Neuron (in vitro differentiated cells): ENCODE measurements around the gene DES.

ENCODE experiments used
- H2AFZ ChIP-seq: one replicate; pipeline ENCODE4 v1.6.1; 2013; ENCODE audit warnings: low read depth, mild to moderate bottlenecking, inconsistent platforms, low read length, moderate library complexity
- H3K27me3 ChIP-seq: one replicate; pipeline ENCODE4 v1.6.1; 2013; ENCODE audit warnings: low read length; ENCODE audit not compliant: insufficient read depth
- H3K36me3 ChIP-seq: one replicate; pipeline ENCODE4 v1.6.1; 2013; ENCODE audit warnings: low read length; ENCODE audit not compliant: insufficient read depth
- H3K4me1 ChIP-seq: one replicate; pipeline ENCODE4 v1.6.1; 2013; ENCODE audit warnings: low read length; ENCODE audit not compliant: insufficient read depth
- H3K4me3 ChIP-seq: 2 replicates; pipeline ENCODE4 v1.5.1; 2013; ENCODE audit warnings: mild to moderate bottlenecking, low read length, moderate library complexity
- H3K9me3 ChIP-seq: one replicate; pipeline ENCODE4 v1.6.1; 2013; ENCODE audit warnings: low read length

Gene DES

GRCh38 chr2:219416938-219417337 is 1.2 kb upstream of the DES start:
- Histone ChIP-seq H3K36me3 (no peaks in the 10 kb centered on the region), H3K4me1 (peaks cover 12% of the 10 kb centered on the region), H3K4me3 (no peak overlapping the region), H3K27me3 (no peaks in the 10 kb centered on the region), H2AFZ (no peak overlapping the region), H3K9me3 (no peaks in the 10 kb centered on the region)

GRCh38 chr2:219417374-219417773 is 803 bp upstream of the DES start:
- H3K36me3 ChIP-seq: no peaks in the 10 kb centered on the region
- H3K27me3 ChIP-seq: no peaks in the 10 kb centered on the region
- H3K4me3 ChIP-seq: no peak overlapping the region
- no peak overlapping the region for H2AFZ ChIP-seq
- H3K9me3 ChIP-seq: no peaks in the 10 kb centered on the region
- peaks cover 12% of the 10 kb centered on the region for H3K4me1 ChIP-seq

GRCh38 chr2:219419012-219419324 is 791 bp downstream of the DES start:
- peaks cover 12% of the 10 kb centered on the region for H3K4me1 ChIP-seq
- H3K27me3 ChIP-seq: no peaks in the 10 kb centered on the region
- no peaks in the 10 kb centered on the region for H3K36me3 ChIP-seq
- H3K4me3 ChIP-seq: no peak overlapping the region
- no peaks in the 10 kb centered on the region for H3K9me3 ChIP-seq
- H2AFZ ChIP-seq: no peak overlapping the region

- no peaks in the 10 kb centered on the region for H3K9me3 ChIP-seq
- peaks cover 18% of the 10 kb centered on the region for H3K4me1 ChIP-seq
- H3K27me3 ChIP-seq: no peaks in the 10 kb centered on the region
- no peak overlapping the region for H2AFZ ChIP-seq
- no peaks in the 10 kb centered on the region for H3K36me3 ChIP-seq
- no peak overlapping the region for H3K4me3 ChIP-seq
Observed at GRCh38 chr2:219419331-219420197, 1.4 kb downstream of the DES start.

- Histone ChIP-seq H3K4me1 (peaks cover 18% of the 10 kb centered on the region), H3K9me3 (no peaks in the 10 kb centered on the region), H2AFZ (no peak overlapping the region), H3K4me3 (no peak overlapping the region), H3K27me3 (no peaks in the 10 kb centered on the region), H3K36me3 (no peaks in the 10 kb centered on the region)
Observed at GRCh38 chr2:219420687-219421086, 2.5 kb downstream of the DES start.

GRCh38 chr2:219421323-219421722 is 3.1 kb downstream of the DES start:
- no peaks in the 10 kb centered on the region for H3K9me3 ChIP-seq
- peaks cover 12% of the 10 kb centered on the region for H3K4me1 ChIP-seq
- H3K36me3 ChIP-seq: no peaks in the 10 kb centered on the region
- no peaks in the 10 kb centered on the region for H3K27me3 ChIP-seq
- H3K4me3 ChIP-seq: no peak overlapping the region
- H2AFZ ChIP-seq: no peak overlapping the region

GRCh38 chr2:219422952-219423534 is 4.9 kb downstream of the DES start:
- H3K36me3 ChIP-seq: no peaks in the 10 kb centered on the region
- H3K27me3 ChIP-seq: no peaks in the 10 kb centered on the region
- no peak overlapping the region for H2AFZ ChIP-seq
- H3K9me3 ChIP-seq: no peaks in the 10 kb centered on the region
- H3K4me3 ChIP-seq: no peak overlapping the region
- peaks cover 6% of the 10 kb centered on the region for H3K4me1 ChIP-seq

GRCh38 chr2:219423652-219424377 is 5.6 kb downstream of the DES start:
- H3K36me3 ChIP-seq: no peaks in the 10 kb centered on the region
- no peak overlapping the region for H3K4me3 ChIP-seq
- H2AFZ ChIP-seq: no peak overlapping the region
- H3K27me3 ChIP-seq: peaks cover 4% of the 10 kb centered on the region
- H3K9me3 ChIP-seq: no peaks in the 10 kb centered on the region
- peaks cover 6% of the 10 kb centered on the region for H3K4me1 ChIP-seq

GRCh38 chr2:219425238-219426067 is 7.3 kb downstream of the DES start:
- peaks cover 6% of the 10 kb centered on the region for H3K4me1 ChIP-seq
- H3K27me3 ChIP-seq: peaks cover 4% of the 10 kb centered on the region
- no peak overlapping the region for H2AFZ ChIP-seq
- no peaks in the 10 kb centered on the region for H3K36me3 ChIP-seq
- no peaks in the 10 kb centered on the region for H3K9me3 ChIP-seq
- H3K4me3 ChIP-seq: no peak overlapping the region

GRCh38 chr2:219426068-219426443 is 7.9 kb downstream of the DES start:
- Histone ChIP-seq H3K27me3 (peaks cover 4% of the 10 kb centered on the region), H3K4me1 (peaks cover 6% of the 10 kb centered on the region), H3K4me3 (no peak overlapping the region), H3K36me3 (no peaks in the 10 kb centered on the region), H2AFZ (no peak overlapping the region), H3K9me3 (no peaks in the 10 kb centered on the region)

GRCh38 chr2:219426534-219427136 is 8.5 kb downstream of the DES start:
- Histone ChIP-seq H3K27me3 (peaks cover 4% of the 10 kb centered on the region), H3K4me1 (peaks cover 6% of the 10 kb centered on the region), H2AFZ (no peak overlapping the region), H3K36me3 (no peaks in the 10 kb centered on the region), H3K9me3 (no peaks in the 10 kb centered on the region), H3K4me3 (no peak overlapping the region)

GRCh38 chr2:219428469-219428868 is 10.3 kb downstream of the DES start:
- Histone ChIP-seq H3K4me3 (no peak overlapping the region), H3K27me3 (peaks cover 13% of the 10 kb centered on the region), H3K9me3 (no peaks in the 10 kb centered on the region), H2AFZ (no peak overlapping the region), H3K4me1 (peaks cover 6% of the 10 kb centered on the region), H3K36me3 (no peaks in the 10 kb centered on the region)
